ENCODE data around the gene VSTM2B.

- TF ChIP-seq CTCF (conservative IDR thresholded peaks at IDR 0.05 in 1 of 2, IDR thresholded peaks at IDR 0.05 in 1 of 2; ENCODE audit: extremely low read depth in 1 of 2, insufficient read depth in 1 of 2, low read depth in 1 of 2, low read length in 2 of 2) (no peak), EZH2 (IDR thresholded peaks at IDR 0.05; ENCODE audit: borderline replicate concordance, low read length) (no peak)
Observed at GRCh38 chr19:29508181-29508580, 17.6 kb upstream of the VSTM2B start.
